Measurements from ENCODE around the gene EPB41L5.
"Not testable (repeated sequence)": the region's sequence is repeated elsewhere in the genome, so short reads cannot be mapped to it uniquely, and the experiment has no call there.

The EPB41L5 gene

GRCh38 chr2:120141300-120142069 lies 128.6 kb downstream of the EPB41L5 start:
- DNase-seq (ENCODE audit: low spot score): no peak

- no peak for DNase-seq (ENCODE audit: low spot score)
These were observed 129.8 kb downstream of the EPB41L5 start for GRCh38 chr2:120142528-120143219.

GRCh38 chr2:120148229-120148628 lies 135.4 kb downstream of the EPB41L5 start:
- no peak for DNase-seq (ENCODE audit: low spot score)

GRCh38 chr2:120148669-120149068 lies 135.8 kb downstream of the EPB41L5 start:
- DNase-seq (ENCODE audit: low spot score): no peak

- no peak for DNase-seq (ENCODE audit: low spot score)
These were observed 136.5 kb downstream of the EPB41L5 start for GRCh38 chr2:120149406-120149805.

- no peak for DNase-seq (ENCODE audit: low spot score)
These were observed 137.2 kb downstream of the EPB41L5 start for GRCh38 chr2:120150040-120150482.

- DNase-seq (ENCODE audit: low spot score): no peak
These were observed 142.4 kb downstream of the EPB41L5 start for GRCh38 chr2:120155308-120155707.

GRCh38 chr2:120158658-120159057 lies 145.8 kb downstream of the EPB41L5 start:
- not testable (repeated sequence) for DNase-seq (ENCODE audit: low spot score)

- no peak for DNase-seq (ENCODE audit: low spot score)
These were observed 148.3 kb downstream of the EPB41L5 start for GRCh38 chr2:120161190-120161589.

GRCh38 chr2:120162716-120163115 lies 149.8 kb downstream of the EPB41L5 start:
- DNase-seq (ENCODE audit: low spot score): no peak

- DNase-seq (ENCODE audit: low spot score): no peak
These were observed 154.4 kb downstream of the EPB41L5 start for GRCh38 chr2:120167272-120167671.

GRCh38 chr2:120169020-120169419 lies 156.1 kb downstream of the EPB41L5 start:
- DNase-seq (ENCODE audit: low spot score): no peak

GRCh38 chr2:120174963-120175581 lies 162.2 kb downstream of the EPB41L5 start:
- DNase-seq (ENCODE audit: low spot score): no peak

GRCh38 chr2:120176526-120176925 lies 163.6 kb downstream of the EPB41L5 start:
- DNase-seq (ENCODE audit: low spot score): no peak

GRCh38 chr2:120177001-120177621 lies 164.2 kb downstream of the EPB41L5 start:
- DNase-seq (ENCODE audit: low spot score): no peak

GRCh38 chr2:120177973-120178372 lies 165.1 kb downstream of the EPB41L5 start:
- no peak for DNase-seq (ENCODE audit: low spot score)

- no peak for DNase-seq (ENCODE audit: low spot score)
These were observed 166.5 kb downstream of the EPB41L5 start for GRCh38 chr2:120179396-120179795.

- DNase-seq (ENCODE audit: low spot score): no peak
These were observed 167.2 kb downstream of the EPB41L5 start for GRCh38 chr2:120180066-120180465.

- DNase-seq (ENCODE audit: low spot score): no peak
These were observed 169.2 kb downstream of the EPB41L5 start for GRCh38 chr2:120182019-120182560.

GRCh38 chr2:120189189-120189588 lies 176.3 kb downstream of the EPB41L5 start:
- no peak for DNase-seq (ENCODE audit: low spot score)

- DNase-seq (ENCODE audit: low spot score): no peak
These were observed 179.4 kb downstream of the EPB41L5 start for GRCh38 chr2:120192280-120192679.

GRCh38 chr2:120195553-120195952 lies 182.7 kb downstream of the EPB41L5 start:
- no peak for DNase-seq (ENCODE audit: low spot score)
